ENCODE measurements around the gene PIGR. TPM values are rescaled to one million over a fixed set of nuclear protein-coding genes. Genes with fewer than 3 reads are reported as not detected.

Gene PIGR
- total RNA-seq (2021), result not detected in 2 replicates
- long read RNA-seq, result 0 reads

- no peak within 1 kb of the TSS for H3K4ac ChIP-seq (ENCODE audit: low read depth, low read length)
- H3T11ph ChIP-seq (ENCODE audit: low read length), result no peak within 1 kb of the TSS
- H4K8ac ChIP-seq (replicated peaks; ENCODE audit: insufficient read length, low read depth, low read length), result no peak within 1 kb of the TSS
- no peak within 1 kb of the TSS for H2AK5ac ChIP-seq (ENCODE audit: insufficient read length, low read length)
- H3K4me1 Mint-ChIP-seq, result no peaks in the 10 kb centered on the region
- no peak within 1 kb of the TSS for H4K91ac ChIP-seq (ENCODE audit: insufficient read length, low read depth, low read length)
- no peak within 1 kb of the TSS for H3K56ac ChIP-seq (ENCODE audit: insufficient read length, low read depth, low read length)
- H2BK12ac ChIP-seq (ENCODE audit: insufficient read length, low read depth, low read length), result no peak within 1 kb of the TSS
- H3K23me2 ChIP-seq (ENCODE audit: insufficient read length, low read depth, low read length, poor library complexity, severe bottlenecking), result no peaks in the 10 kb centered on the region
- H3K79me2 ChIP-seq (ENCODE audit: insufficient read depth, low read length), result no peaks in the 10 kb centered on the region
- H3K9me3 ChIP-seq (ENCODE audit: control insufficient read depth, low read depth, low read length), result no peaks in the 10 kb centered on the region
- H4K5ac ChIP-seq (ENCODE audit: insufficient read length, low read depth, low read length), result no peak within 1 kb of the TSS
- no peaks in the 10 kb centered on the region for H3K27me3 ChIP-seq (ENCODE audit: insufficient read depth, low read length)
- H2BK5ac ChIP-seq (ENCODE audit: insufficient read length, low read length), result no peak within 1 kb of the TSS
- H3K4me2 ChIP-seq (ENCODE audit: insufficient read depth, insufficient read length, low read length), result no peak within 1 kb of the TSS
- H3K23ac ChIP-seq (ENCODE audit: insufficient read length, low read depth, low read length), result no peak within 1 kb of the TSS
- no peak within 1 kb of the TSS; the same call in 1 of the 2 replicates for H3K14ac ChIP-seq (ENCODE audit: insufficient read depth, low read length)
- peaks cover 30% of the 10 kb centered on the region for H3K27me3 Mint-ChIP-seq (ENCODE audit: low read depth)
- no peak for TF ChIP-seq CTCF (conservative IDR thresholded peaks at IDR 0.05)
- DNase-seq, result no peak
- no peak within 1 kb of the TSS for H3K4me3 Mint-ChIP-seq
- H3K27ac ChIP-seq (ENCODE audit: insufficient read length, low read depth, low read length), result no peak within 1 kb of the TSS
- no peaks in the 10 kb centered on the region for H3K4me1 ChIP-seq (ENCODE audit: insufficient read depth, low read length)
- no peak within 1 kb of the TSS for H3K18ac ChIP-seq (ENCODE audit: insufficient read length, low read depth, low read length)
- no peak within 1 kb of the TSS for H2BK120ac ChIP-seq (ENCODE audit: low read depth, low read length, poor library complexity, severe bottlenecking)
- no peaks in the 10 kb centered on the region for H3K9me3 Mint-ChIP-seq
- no peaks in the 10 kb centered on the region for H3K79me1 ChIP-seq (ENCODE audit: insufficient read depth, low read depth, low read length, poor library complexity, severe bottlenecking)
- no peaks in the 10 kb centered on the region; a peak in 1 of 7 replicates for H3K36me3 Mint-ChIP-seq (ENCODE audit: insufficient read depth in 1 of 3, low read depth in 3 of 3)
- H4K20me1 ChIP-seq (ENCODE audit: control insufficient read depth, insufficient read depth, insufficient read length), result no peaks in the 10 kb centered on the region
- no peak within 1 kb of the TSS for H3K9ac ChIP-seq (ENCODE audit: extremely low read depth, insufficient read length, low read length)
- H2BK15ac ChIP-seq (ENCODE audit: low read depth, low read length), result no peak within 1 kb of the TSS
- no CpG with 5 or more reads among the region's 7 CpGs for WGBS (ENCODE audit: extremely low coverage, insufficient read length, low lambda C conversion rate)
- H2BK20ac ChIP-seq (ENCODE audit: low read depth, low read length, poor library complexity, severe bottlenecking), result no peak within 1 kb of the TSS
- no peak within 1 kb of the TSS; a peak in 2 of 7 replicates for H3K27ac Mint-ChIP-seq
- no peak within 1 kb of the TSS for H2AFZ ChIP-seq (ENCODE audit: low read length)
These were observed at the start of gene PIGR for GRCh38 chr1:206946261-206946660. Gene PIGR, minus strand, starts transcription at chr1:206946466. Its CDS starts 5,935 bp downstream, at chr1:206940531.

All from H9 (cell line).